H1 (cell line): Measurements from ENCODE around the gene NBEA. TPM values are rescaled to one million over a fixed set of nuclear protein-coding genes. Genes with fewer than 3 reads are reported as not detected.

Source experiments
- CTCF ChIA-PET: fragments of 300-600 bp; sonication (Branson Sonifier 250); formaldehyde crosslinking; loops from one replicate; lab custom pipeline; 2021; ENCODE audit not compliant: partially characterized antibody; lab: Charles Lee
- POLR2A ChIA-PET: fragments of 300-600 bp; sonication (Branson Sonifier 250); formaldehyde crosslinking; loops from one replicate; lab custom pipeline; 2021; ENCODE audit warnings: inconsistent platforms; ENCODE audit not compliant: partially characterized antibody; lab: Charles Lee
- DNase-seq, 2 experiments: peaks; one replicate each; pipeline versions ENCODE4 v3.0.0 to v3.0.0-alpha.2; 2010 to 2022; ENCODE audit warnings: low spot score in 2 of 2, low read depth in 1 of 2, mixed read lengths in 1 of 2
- FAIRE-seq: peaks from 2 replicates; lab custom pipeline; 2011; peaks lifted over from hg19 to GRCh38; lab: Jason Lieb, UNC
- H2AFZ ChIP-seq: 2 replicates; pipeline ENCODE4 v1.8.1; 2012; ENCODE audit warnings: low read length, inconsistent platforms
- H2AK5ac ChIP-seq: 2 replicates; pipeline ENCODE4 v1.6.1; 2013; ENCODE audit warnings: low read depth, low read length
- H2BK120ac ChIP-seq: replicated peaks from 2 replicates; pipeline ENCODE3; 2013; ENCODE audit warnings: low read depth, low read length, inconsistent platforms
- H2BK12ac ChIP-seq: 2 replicates; pipeline ENCODE4 v1.6.1; 2013; ENCODE audit warnings: low read depth, low read length
- H2BK15ac ChIP-seq: 2 replicates; pipeline ENCODE4 v1.6.1; 2013; ENCODE audit warnings: low read length
- H2BK20ac ChIP-seq: 2 replicates; pipeline ENCODE4 v1.6.1; 2013; ENCODE audit warnings: low read length
- H2BK5ac ChIP-seq: 2 replicates; pipeline ENCODE4 v1.6.1; 2013; ENCODE audit warnings: low read depth, low read length
- H3K14ac ChIP-seq: 2 replicates; pipeline ENCODE4 v1.6.1; 2013; ENCODE audit warnings: inconsistent platforms; ENCODE audit not compliant: insufficient read length
- H3K18ac ChIP-seq: 2 replicates; pipeline ENCODE4 v1.6.1; 2013; ENCODE audit warnings: low read length; ENCODE audit errors: extremely low read depth
- H3K23ac ChIP-seq: 2 replicates; pipeline ENCODE4 v1.6.1; 2013; ENCODE audit warnings: inconsistent platforms; ENCODE audit not compliant: insufficient read length
- H3K23me2 ChIP-seq: 2 replicates; pipeline ENCODE4 v1.6.1; 2013; ENCODE audit warnings: low read depth, low read length
- H3K27ac ChIP-seq: 2 replicates; pipeline ENCODE4 v1.6.1; 2011; ENCODE audit warnings: low read depth, low read length, inconsistent platforms
- H3K27me3 ChIP-seq, 4 experiments: replicated peaks in 1 of 4; 1 replicate in 1 of 4; 2 replicates in 3 of 4; pipeline versions ENCODE4 v1.6.1 to v1.8.1; 2011 to 2013; ENCODE audit warnings: low read length in 3 of 4, mild to moderate bottlenecking in 3 of 4, inconsistent platforms in 2 of 4, mixed read lengths in 2 of 4, moderate library complexity in 1 of 4; ENCODE audit not compliant: control insufficient read depth in 3 of 4, insufficient read depth in 3 of 4; ENCODE audit errors: extremely low read depth in 1 of 4
- H3K36me3 ChIP-seq, 4 experiments: 2 replicates each; pipeline versions ENCODE4 v1.6.1 to v1.8.1; 2011 to 2013; ENCODE audit warnings: mild to moderate bottlenecking in 4 of 4, low read length in 3 of 4, moderate library complexity in 2 of 4, control low read depth in 1 of 4, inconsistent platforms in 1 of 4; ENCODE audit not compliant: insufficient read depth in 4 of 4, control insufficient read depth in 2 of 4
- H3K4ac ChIP-seq: replicated peaks from 2 replicates; pipeline ENCODE3; 2013; ENCODE audit warnings: low read length, low read depth, mixed read lengths, inconsistent platforms; ENCODE audit not compliant: insufficient read length
- H3K4me1 ChIP-seq, 4 experiments: replicated peaks in 1 of 4; 1 replicate in 1 of 4; 2 replicates in 3 of 4; pipeline versions ENCODE4 v1.6.1 to v1.8.1; 2011 to 2013; ENCODE audit warnings: low read length in 3 of 4, inconsistent platforms in 2 of 4, mixed read lengths in 1 of 4; ENCODE audit not compliant: insufficient read depth in 4 of 4, control insufficient read depth in 3 of 4
- H3K4me2 ChIP-seq, 2 experiments: 2 replicates each; pipeline versions ENCODE4 v1.6.1 to v1.8.1; 2011 to 2013; ENCODE audit warnings: low read depth in 2 of 2, low read length in 2 of 2, control low read depth in 1 of 2, inconsistent platforms in 1 of 2, mild to moderate bottlenecking in 1 of 2; ENCODE audit not compliant: insufficient read depth in 1 of 2
- H3K4me3 ChIP-seq, 4 experiments: fragments of 200-600, 300-600 bp in 1 of 4; sonication (generic), shearing (Covaris generic), sonication (Bioruptor Twin) in 1 of 4; 2 replicates each; pipeline versions ENCODE4 v1.5.1 to v1.8.1; 2011 to 2016; ENCODE audit warnings: low read length in 4 of 4, low read depth in 3 of 4, control low read depth in 2 of 4, inconsistent platforms in 2 of 4, mild to moderate bottlenecking in 2 of 4, mixed read lengths in 1 of 4, moderate library complexity in 1 of 4; ENCODE audit not compliant: insufficient read depth in 2 of 4; ENCODE audit errors: extremely low read depth in 1 of 4
- H3K56ac ChIP-seq: replicated peaks from 2 replicates; pipeline ENCODE3; 2013; ENCODE audit warnings: low read depth, mild to moderate bottlenecking, mixed read lengths, low read length, inconsistent platforms; ENCODE audit not compliant: insufficient read length
- H3K79me1 ChIP-seq: 2 replicates; pipeline ENCODE4 v1.6.1; 2013; ENCODE audit warnings: low read depth, low read length, control low read depth
- H3K79me2 ChIP-seq, 2 experiments: 2 replicates each; pipeline versions ENCODE4 v1.6.1 to v1.8.1; 2012 to 2013; ENCODE audit warnings: low read length in 2 of 2, mild to moderate bottlenecking in 2 of 2, inconsistent platforms in 1 of 2; ENCODE audit not compliant: insufficient read depth in 2 of 2, control insufficient read depth in 1 of 2
- H3K9ac ChIP-seq, 4 experiments: replicated peaks in 1 of 4; 1 replicate in 1 of 4; 2 replicates in 3 of 4; pipeline versions ENCODE4 v1.6.1 to v1.8.1; 2011 to 2013; ENCODE audit warnings: low read depth in 3 of 4, low read length in 3 of 4, control low read depth in 2 of 4, mild to moderate bottlenecking in 2 of 4, moderate library complexity in 2 of 4, inconsistent platforms in 1 of 4; ENCODE audit errors: extremely low read depth in 1 of 4
- H3K9me3 ChIP-seq, 2 experiments: 2 replicates each; pipeline versions ENCODE4 v1.6.1 to v1.8.1; 2012 to 2013; ENCODE audit warnings: mild to moderate bottlenecking in 2 of 2, moderate library complexity in 2 of 2, control low read depth in 1 of 2, inconsistent platforms in 1 of 2, low read depth in 1 of 2, low read length in 1 of 2, mixed read lengths in 1 of 2; ENCODE audit not compliant: insufficient read depth in 2 of 2
- H4K20me1 ChIP-seq, 2 experiments: replicated peaks in 1 of 2; 2 replicates each; pipeline versions ENCODE3 to v1.8.1; 2011 to 2013; ENCODE audit warnings: inconsistent platforms in 2 of 2, low read length in 2 of 2, mild to moderate bottlenecking in 1 of 2; ENCODE audit not compliant: insufficient read depth in 2 of 2, control insufficient read depth in 1 of 2
- H4K5ac ChIP-seq: 2 replicates; pipeline ENCODE4 v1.6.1; 2013; ENCODE audit warnings: low read length, low read depth, mixed read lengths, inconsistent platforms; ENCODE audit not compliant: insufficient read length
- H4K8ac ChIP-seq: 2 replicates; pipeline ENCODE4 v1.8.0; 2013; ENCODE audit warnings: mild to moderate bottlenecking, moderate library complexity, low read length, inconsistent platforms; ENCODE audit not compliant: insufficient read depth; ENCODE audit errors: extremely low read depth
- H4K91ac ChIP-seq: replicated peaks from 2 replicates; pipeline ENCODE3; 2013; ENCODE audit warnings: low read length, mixed read lengths, inconsistent platforms; ENCODE audit not compliant: insufficient read length
- CHD1 ChIP-seq: IDR thresholded peaks from 2 replicates; pipeline ENCODE4 v1.6.1; 2012; ENCODE audit warnings: low read depth, low read length, improper control_type of control experiment
- CREB1 ChIP-seq: IDR thresholded peaks from 2 replicates; pipeline ENCODE4 v1.6.1; 2012; ENCODE audit warnings: inconsistent platforms
- E2F6 ChIP-seq: IDR thresholded peaks from 2 replicates; pipeline ENCODE4 v1.6.1; 2012; ENCODE audit warnings: inconsistent platforms
- GABPA ChIP-seq: IDR thresholded peaks from 2 replicates; pipeline ENCODE4 v1.6.1; 2011; ENCODE audit warnings: mild to moderate bottlenecking, low read length, moderate library complexity, borderline replicate concordance; ENCODE audit not compliant: insufficient read depth
- SP2 ChIP-seq: IDR thresholded peaks from 2 replicates; pipeline ENCODE4 v1.6.1; 2012; ENCODE audit warnings: mild to moderate bottlenecking, low read length, inconsistent platforms
- ZNF274 ChIP-seq: IDR thresholded peaks from 2 replicates; pipeline ENCODE4 v1.7.0; 2012; ENCODE audit warnings: low read length, borderline replicate concordance; ENCODE audit errors: extremely low read depth
- WGBS, 2 experiments: shearing (Covaris generic) in 1 of 2; methylation state at CpG; one replicate each; pipeline versions ENCODE4 v1.1.6 to v1.1.7; 2013 to 2015; ENCODE audit warnings: low lambda C conversion rate in 2 of 2, mixed read lengths in 2 of 2, inconsistent platforms in 1 of 2, low coverage in 1 of 2, missing lambda C conversion rate in 1 of 2; ENCODE audit not compliant: insufficient replicate concordance in 2 of 2, insufficient coverage in 1 of 2, insufficient read length in 1 of 2; ENCODE audit errors: extremely low coverage in 1 of 2, missing lambda C conversion rate in 1 of 2; 5-methylcytosine and 5-hydroxymethylcytosine counted together
- polyA plus RNA-seq, 7 experiments: library from polyadenylated mRNA; depleted of rRNA in 3 of 7; stranded (reverse) in 5 of 7; unstranded in 2 of 7; fragments of >200 nt in 5 of 7; fragments of 200-250 nt in 2 of 7; gene quantifications; 1 replicate in 5 of 7; 2 replicates in 1 of 7; 4 replicates in 1 of 7; pipeline versions ENCODE4 v1.2.1 to v1.2.3, GENCODE V29; 2011 to 2013; ENCODE audit warnings: missing spikeins in 2 of 7, mixed read lengths in 2 of 7
- total RNA-seq: library from RNA; stranded (reverse); fragmentation: NEBNext Ultra II Directional; extraction: Animal tissue kit (Norgen Biotek cat#: 25700); gene quantifications from 2 replicates; pipeline ENCODE4 v1.2.1, GENCODE V29; 2021

The NBEA gene
- total and polyA plus RNA-seq, 2 of the 8 experiments (the other 6 are each of a cell fraction or from before 2014, with no cell fraction given) = 14.2 to 21.5 TPM

GRCh38 chr13:35392768-35393167 is 450.7 kb downstream of the NBEA start:
- no peak overlapping the region for H3K4me3 ChIP-seq
- 93% methylated on average over 2 of the region's 2 CpGs; no CpG with 5 or more reads in 1 of the 2 experiments for WGBS, 2 experiments
- no peak overlapping the region for H3K9ac ChIP-seq
- H3K56ac ChIP-seq = no peak overlapping the region
- peaks cover 0 to 1% (median 0%) of the 10 kb centered on the region in 4 experiments; a peak in 1 of 7 replicates for H3K27me3 ChIP-seq
- no peak overlapping the region for H3K18ac ChIP-seq
- no peak for DNase-seq
- no peaks in the 10 kb centered on the region for H3K23me2 ChIP-seq
- no peak overlapping the region for H4K91ac ChIP-seq
- no peak overlapping the region for H2BK15ac ChIP-seq
- H4K20me1 ChIP-seq = no peaks in the 10 kb centered on the region
- H4K8ac ChIP-seq = no peak overlapping the region
- no peak overlapping the region for H2BK120ac ChIP-seq
- H3K79me2 ChIP-seq = no peaks in the 10 kb centered on the region
- FAIRE-seq = no peak
- no peak overlapping the region for H4K5ac ChIP-seq
- no peak overlapping the region for H3K4ac ChIP-seq
- H3K23ac ChIP-seq = no peak overlapping the region
- H3K4me2 ChIP-seq = no peak overlapping the region
- H3K14ac ChIP-seq = no peak overlapping the region
- H3K36me3 ChIP-seq = no peaks in the 10 kb centered on the region
- H2AK5ac ChIP-seq = no peak overlapping the region
- no peak overlapping the region for H2BK5ac ChIP-seq
- no peak overlapping the region for H3K27ac ChIP-seq
- H2AFZ ChIP-seq = no peak overlapping the region
- ChIA-PET CTCF (no interaction called here), POLR2A (no interaction called here)
- no peak overlapping the region for H2BK12ac ChIP-seq
- H3K79me1 ChIP-seq = no peaks in the 10 kb centered on the region
- no peaks in the 10 kb centered on the region; a peak in 1 of 7 replicates for H3K4me1 ChIP-seq
- H2BK20ac ChIP-seq = no peak overlapping the region
- no peaks in the 10 kb centered on the region for H3K9me3 ChIP-seq
- TF ChIP-seq SP2 = no peak
- TF ChIP-seq ZNF274 = no peak
- no peak for TF ChIP-seq CREB1
- no peak for TF ChIP-seq E2F6
- TF ChIP-seq CHD1 = no peak
- TF ChIP-seq GABPA = no peak
